Upper lobe of left lung (tissue), 6 donors: ENCODE measurements around the gene KLK13. TPM values are rescaled to one million over a fixed set of nuclear protein-coding genes. Genes with fewer than 3 reads are reported as not detected.

ENCODE experiments used
- ATAC-seq, 2 donors: fragments of 200-7000 bp; cut with Tn5 transposase; one replicate each; pipeline ENCODE4 v1.9.1; 2022; ENCODE audit warnings: mild to moderate bottlenecking in 2 of 2, moderate library complexity in 2 of 2; ENCODE audit not compliant: low FRiP score in 2 of 2
- DNase-seq, 2 donors: peaks; one replicate each; pipeline ENCODE4 v3.0.0-alpha.2; 2019 to 2020
- H3K27ac ChIP-seq, 4 donors: fragments of 200-600 bp; sonication (generic); one replicate each; pipeline ENCODE4 v1.5.1; 2016 to 2019
- H3K27me3 ChIP-seq, 4 donors: fragments of 200-600 bp; sonication (generic); one replicate each; pipeline ENCODE4 v1.5.1; 2017 to 2019
- H3K36me3 ChIP-seq, 4 donors: fragments of 200-600 bp; sonication (generic); one replicate each; pipeline ENCODE4 v1.5.1; 2016 to 2019
- H3K4me1 ChIP-seq, 4 donors: fragments of 200-600 bp; sonication (generic); one replicate each; pipeline ENCODE4 v1.5.1; 2018 to 2019
- H3K4me3 ChIP-seq, 4 donors: fragments of 200-600 bp; sonication (generic); one replicate each; pipeline ENCODE4 v1.5.1; 2017 to 2019; ENCODE audit warnings: mild to moderate bottlenecking in 2 of 4, moderate library complexity in 1 of 4
- H3K9me3 ChIP-seq, 4 donors: fragments of 200-600 bp; sonication (generic); one replicate each; pipeline ENCODE4 v1.5.1; 2018 to 2019
- EP300 ChIP-seq, 4 donors: sonication (generic); formaldehyde crosslinking; IDR thresholded peaks; one replicate each; pipeline ENCODE4 v1.5.1; 2017; ENCODE audit warnings: antibody characterized with exemption in 4 of 4, control low read depth in 2 of 4
- POLR2A ChIP-seq, 4 donors: fragments of 450-650 bp; IDR thresholded peaks; one replicate each; pipeline ENCODE4 v1.5.1; 2016 to 2017; ENCODE audit warnings: antibody characterized with exemption in 4 of 4, mild to moderate bottlenecking in 2 of 4
- POLR2AphosphoS5 ChIP-seq, 2 donors: sonication (generic); formaldehyde crosslinking; IDR thresholded peaks; one replicate each; pipeline ENCODE4 v1.5.1; 2017; ENCODE audit warnings: antibody characterized with exemption in 2 of 2
- WGBS, 2 donors: methylation state at CpG; one replicate each; pipeline ENCODE4 v1.1.5; 2017 to 2018; 5-methylcytosine and 5-hydroxymethylcytosine counted together
- total RNA-seq, 6 donors: library from RNA; depleted of rRNA in 4 of 6; stranded (reverse); fragments of >200 nt in 4 of 6; gene quantifications; one replicate each; pipeline versions ENCODE4 v1.1.0 to v1.2.1, GENCODE V29; 2016 to 2021
- TF ChIP-seq, protein P1 (sequence below), 6 experiments: fragments of 450-650 bp in 4 of 6; fragments of 200-600 bp in 2 of 6; sonication (generic) in 2 of 6; IDR thresholded peaks; one replicate each; pipeline ENCODE4 v1.5.1; 2016 to 2019; ENCODE audit warnings: antibody characterized with exemption in 6 of 6
- donor health status: DM: no; HTN: no; CAD: no; lungs with moderate emphysema.
- donor health status: DM: no; HTN: yes; CAD: no; lungs with severe emphysema.

KLK13 gene
- total RNA-seq, 6 donors from 2014 or later, result 0.54 to 24.1 (median 1.9) TPM; not detected in 2

DNA sequence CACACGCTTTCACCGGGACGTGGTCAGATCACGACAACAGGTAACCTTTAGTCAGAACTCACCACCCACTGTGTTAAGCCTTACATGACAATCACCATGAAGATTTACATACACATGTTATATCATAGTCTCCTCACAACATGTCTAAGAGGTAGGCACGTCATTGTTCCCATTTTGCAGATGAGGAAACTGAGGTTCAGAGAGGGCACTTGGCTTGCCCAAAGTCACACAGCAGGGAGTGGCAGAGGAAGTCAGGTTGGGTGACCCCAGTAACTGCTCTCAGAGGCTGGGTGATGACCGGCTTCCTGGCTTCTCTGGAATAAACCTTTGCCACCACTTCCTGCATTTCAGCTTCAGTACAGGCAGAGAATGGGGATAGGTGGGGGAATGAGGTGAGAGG, 50.6 kb downstream of the KLK13 start:
- Histone ChIP-seq H3K27me3 (peaks cover 0 to 20% (median 8%) of the 10 kb centered on the region in 4 donors), H3K4me3 (no peak overlapping the region), H3K36me3 (no peaks in the 10 kb centered on the region), H3K9me3 (no peaks in the 10 kb centered on the region), H3K4me1 (peaks cover 8 to 22% (median 14%) of the 10 kb centered on the region in 4 donors), H3K27ac (no peak overlapping the region)
- WGBS, 2 donors, result 78 to 85% methylated on average over 6 of the region's 6 CpGs
- ATAC-seq (no peak), DNase-seq (no peak)
- TF ChIP-seq, protein P1, sequence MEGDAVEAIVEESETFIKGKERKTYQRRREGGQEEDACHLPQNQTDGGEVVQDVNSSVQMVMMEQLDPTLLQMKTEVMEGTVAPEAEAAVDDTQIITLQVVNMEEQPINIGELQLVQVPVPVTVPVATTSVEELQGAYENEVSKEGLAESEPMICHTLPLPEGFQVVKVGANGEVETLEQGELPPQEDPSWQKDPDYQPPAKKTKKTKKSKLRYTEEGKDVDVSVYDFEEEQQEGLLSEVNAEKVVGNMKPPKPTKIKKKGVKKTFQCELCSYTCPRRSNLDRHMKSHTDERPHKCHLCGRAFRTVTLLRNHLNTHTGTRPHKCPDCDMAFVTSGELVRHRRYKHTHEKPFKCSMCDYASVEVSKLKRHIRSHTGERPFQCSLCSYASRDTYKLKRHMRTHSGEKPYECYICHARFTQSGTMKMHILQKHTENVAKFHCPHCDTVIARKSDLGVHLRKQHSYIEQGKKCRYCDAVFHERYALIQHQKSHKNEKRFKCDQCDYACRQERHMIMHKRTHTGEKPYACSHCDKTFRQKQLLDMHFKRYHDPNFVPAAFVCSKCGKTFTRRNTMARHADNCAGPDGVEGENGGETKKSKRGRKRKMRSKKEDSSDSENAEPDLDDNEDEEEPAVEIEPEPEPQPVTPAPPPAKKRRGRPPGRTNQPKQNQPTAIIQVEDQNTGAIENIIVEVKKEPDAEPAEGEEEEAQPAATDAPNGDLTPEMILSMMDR (IDR thresholded peaks at IDR 0.05), result no peak
- TF ChIP-seq EP300 (IDR thresholded peaks at IDR 0.05) (no peak), POLR2A (IDR thresholded peaks at IDR 0.05) (no peak), POLR2AphosphoS5 (IDR thresholded peaks at IDR 0.05) (no peak)

DNA sequence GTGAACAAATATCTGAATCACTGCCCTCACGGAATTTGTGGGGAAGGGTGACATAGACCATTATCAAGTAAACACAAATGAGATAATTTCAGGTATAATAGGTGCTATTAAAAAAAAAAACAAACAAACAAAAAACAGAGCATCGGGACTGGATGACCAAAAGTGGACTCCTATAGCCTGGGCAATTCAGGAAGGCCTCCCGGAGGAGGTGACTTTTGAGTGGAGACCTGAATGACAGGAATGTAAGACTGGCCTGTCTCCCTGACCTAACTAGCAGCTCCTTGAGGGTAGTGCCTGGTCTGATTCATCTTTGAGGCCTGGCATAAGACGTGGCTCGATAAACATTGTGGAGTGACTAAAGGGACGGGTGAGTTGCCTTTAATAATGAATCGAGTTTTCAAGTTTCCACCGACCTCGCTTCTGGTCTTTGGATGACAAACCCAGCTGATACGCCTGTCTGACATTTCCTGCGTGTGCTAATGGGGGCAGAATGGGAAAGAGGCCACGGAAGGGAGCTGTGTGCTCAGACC, 52.2 kb downstream of the KLK13 start:
- no peaks in the 10 kb centered on the region for H3K36me3 ChIP-seq
- no peak for TF ChIP-seq EP300 (IDR thresholded peaks at IDR 0.05)
- TF ChIP-seq POLR2AphosphoS5 (IDR thresholded peaks at IDR 0.05), result no peak
- no peak for TF ChIP-seq POLR2A (IDR thresholded peaks at IDR 0.05)
- TF ChIP-seq, protein P1 (IDR thresholded peaks at IDR 0.05), result no peak
- peaks cover 7 to 12% (median 8%) of the 10 kb centered on the region in 4 donors for H3K4me1 ChIP-seq
- no peaks in the 10 kb centered on the region for H3K9me3 ChIP-seq
- peaks cover 0 to 11% (median 5%) of the 10 kb centered on the region in 4 donors for H3K27me3 ChIP-seq
- no peak overlapping the region for H3K27ac ChIP-seq
- ATAC-seq (no peak), DNase-seq (no peak)
- 74 to 76% methylated on average over 12 of the region's 12 CpGs for WGBS, 2 donors
- H3K4me3 ChIP-seq, result no peak overlapping the region

DNA sequence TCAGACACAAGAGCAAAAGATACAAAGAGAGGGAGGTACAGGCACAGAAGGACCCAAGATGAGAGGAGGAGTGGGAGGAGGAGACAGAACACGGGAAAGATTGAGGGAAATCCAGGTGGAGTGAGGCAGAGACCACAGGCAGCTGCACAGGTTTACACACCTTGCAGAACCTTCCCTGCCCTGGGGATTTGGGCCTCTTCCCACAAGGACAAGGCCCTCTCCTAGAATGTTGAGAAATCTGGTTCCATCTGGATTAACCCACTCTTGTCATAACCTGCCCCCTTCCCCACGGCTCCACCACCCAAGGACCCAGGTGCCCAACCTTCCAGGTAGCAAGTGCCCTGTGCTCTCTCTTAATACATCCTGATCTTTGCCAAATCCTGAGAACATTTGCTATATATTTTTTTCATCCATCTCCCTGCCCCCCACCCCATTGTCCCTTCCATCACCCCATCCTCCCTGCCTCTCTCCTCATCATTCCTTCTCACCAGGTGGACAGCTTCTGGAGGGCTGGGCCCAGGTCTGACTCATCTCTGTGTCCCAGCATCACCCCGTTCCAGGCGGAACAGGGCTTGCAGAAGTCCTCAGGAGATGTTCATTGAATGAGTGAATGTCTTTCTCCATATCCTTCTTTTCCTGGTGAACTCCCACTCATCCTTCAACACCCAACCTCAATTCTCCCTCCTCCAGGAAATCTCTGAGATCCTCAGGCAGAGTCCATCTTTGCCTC, 54.7 kb downstream of the KLK13 start:
- DNase-seq, result no peak
- no peak overlapping the region for H3K27ac ChIP-seq
- H3K9me3 ChIP-seq, result no peaks in the 10 kb centered on the region
- WGBS, 2 donors, result 63 to 65% methylated on average over 4 of the region's 4 CpGs
- H3K27me3 ChIP-seq, result peaks cover 0 to 6% (median 0%) of the 10 kb centered on the region in 4 donors
- H3K36me3 ChIP-seq, result no peaks in the 10 kb centered on the region
- TF ChIP-seq POLR2A (IDR thresholded peaks at IDR 0.05) (no peak), POLR2AphosphoS5 (IDR thresholded peaks at IDR 0.05) (no peak), EP300 (IDR thresholded peaks at IDR 0.05) (no peak)
- TF ChIP-seq, protein P1 (IDR thresholded peaks at IDR 0.05), result no peak
- no peak overlapping the region for H3K4me3 ChIP-seq
- no peaks in the 10 kb centered on the region for H3K4me1 ChIP-seq
- ATAC-seq, result no peak

DNA sequence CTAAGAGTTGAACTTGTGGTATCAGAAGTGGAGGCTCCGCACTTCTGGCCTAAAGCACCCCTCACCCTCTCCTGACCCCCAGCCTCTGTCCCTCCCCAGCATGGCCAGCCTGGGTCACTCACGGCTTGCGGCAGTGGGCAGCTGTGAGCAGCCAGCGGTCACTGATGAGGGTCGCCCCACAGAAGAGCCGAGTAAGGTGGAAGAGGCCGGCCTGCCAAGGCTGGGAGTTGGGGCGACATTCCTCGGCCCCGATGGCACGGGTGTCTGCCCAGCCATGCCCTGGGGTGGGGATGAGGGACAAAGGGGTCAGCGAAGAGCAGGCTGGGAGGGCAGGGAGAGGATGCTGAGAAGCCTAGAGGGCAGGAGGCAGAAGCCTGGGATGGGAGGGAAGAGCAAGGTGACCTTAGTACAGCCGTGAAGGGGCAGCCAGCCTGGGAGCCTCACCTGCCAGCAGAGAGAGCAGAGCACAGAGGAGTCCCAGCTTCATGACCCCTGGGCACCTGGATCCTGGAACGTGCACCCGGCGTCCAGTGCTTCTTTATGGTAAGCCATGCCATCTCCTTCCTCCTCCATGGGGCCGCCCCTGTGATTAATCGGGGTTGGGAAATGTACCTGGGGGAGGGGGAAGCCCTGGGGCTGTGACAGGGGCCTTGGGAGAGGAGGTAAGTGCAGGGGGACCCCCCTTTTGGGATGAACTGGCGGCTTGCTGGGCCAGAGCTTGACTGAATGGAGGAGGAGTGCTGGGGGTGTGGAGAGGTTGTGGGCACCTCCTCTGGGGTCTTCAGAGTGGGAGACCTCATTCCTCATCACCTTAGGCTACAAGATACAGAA, 55.6 kb downstream of the KLK13 start:
- no peaks in the 10 kb centered on the region for H3K36me3 ChIP-seq
- no peak for TF ChIP-seq POLR2A (IDR thresholded peaks at IDR 0.05)
- TF ChIP-seq, protein P1 (IDR thresholded peaks at IDR 0.05), result no peak
- no peak for TF ChIP-seq POLR2AphosphoS5 (IDR thresholded peaks at IDR 0.05)
- no peak for TF ChIP-seq EP300 (IDR thresholded peaks at IDR 0.05)
- no peak for DNase-seq
- H3K9me3 ChIP-seq, result no peaks in the 10 kb centered on the region
- no peak overlapping the region for H3K27ac ChIP-seq
- ATAC-seq, result no peak
- 60 to 66% methylated on average over 16 to 19 of the region's 19 CpGs for WGBS, 2 donors
- peaks cover 0 to 6% (median 0%) of the 10 kb centered on the region in 4 donors for H3K27me3 ChIP-seq
- no peak overlapping the region for H3K4me3 ChIP-seq
- H3K4me1 ChIP-seq, result no peaks in the 10 kb centered on the region
